Caco-2 (cell line): ENCODE results near the gene GYG2. TPM values are rescaled to one million over a fixed set of nuclear protein-coding genes. Genes with fewer than 3 reads are reported as not detected.
A peak's percentile ranks its signal among the peaks of the same experiment; 100 is the strongest.
"Not testable (repeated sequence)": the region's sequence is repeated elsewhere in the genome, so short reads cannot be mapped to it uniquely, and the experiment has no call there.

Experiments
- BruUV-seq: library from RNA; stranded (reverse); fragments of 400-500 nt; replicated peaks from 2 replicates; lab custom pipeline; 2021; lab: Mats Ljungman, UMichigan
- CTCF ChIA-PET: fragments of 300-600 bp; sonication (Branson Sonifier 250); formaldehyde crosslinking; loops from one replicate; lab custom pipeline; 2022; ENCODE audit warnings: antibody characterized with exemption; lab: Charles Lee
- POLR2A ChIA-PET: fragments of 300-600 bp; sonication (Branson Sonifier 250); formaldehyde crosslinking; loops from one replicate; lab custom pipeline; 2022; ENCODE audit warnings: antibody characterized with exemption; lab: Charles Lee
- DNase-seq, 2 experiments: peaks; one replicate each; pipeline versions ENCODE4 v3.0.0 to v3.0.0-alpha.2; 2020 to 2022
- H3K27me3 ChIP-seq: replicated peaks from 2 replicates; pipeline ENCODE4 v1.6.0; 2011; ENCODE audit warnings: low read length; ENCODE audit not compliant: control insufficient read depth, insufficient read depth
- H3K36me3 ChIP-seq: 2 replicates; pipeline ENCODE4 v1.5.1; 2011; ENCODE audit warnings: low read length; ENCODE audit not compliant: control insufficient read depth, insufficient read depth
- H3K4me1 ChIP-seq: fragments of 250-450 bp; sonication (Bioruptor Pico); 2 replicates; pipeline ENCODE4 v1.5.1; 2020; ENCODE audit warnings: mild to moderate bottlenecking
- H3K4me3 ChIP-seq: 2 replicates; pipeline ENCODE4 v1.5.1; 2011; ENCODE audit warnings: low read depth, mild to moderate bottlenecking, control low read depth, low read length
- H3K9me3 ChIP-seq: fragments of 250-450 bp; sonication (Bioruptor Pico); 2 replicates; pipeline ENCODE4 v1.5.1; 2020; ENCODE audit warnings: mild to moderate bottlenecking, moderate library complexity
- H3K27ac Mint-ChIP-seq: one replicate; pipeline ENCODE4 v1.8.0; 2022; ENCODE audit warnings: mixed read lengths; ENCODE audit not compliant: unreplicated experiment
- H3K27me3 Mint-ChIP-seq: one replicate; pipeline ENCODE4 v1.8.0; 2022; ENCODE audit warnings: mixed read lengths; ENCODE audit not compliant: insufficient read depth, unreplicated experiment
- H3K36me3 Mint-ChIP-seq: one replicate; pipeline ENCODE4 v1.8.0; 2022; ENCODE audit warnings: mild to moderate bottlenecking, mixed read lengths; ENCODE audit not compliant: insufficient read depth, unreplicated experiment
- H3K4me1 Mint-ChIP-seq: one replicate; pipeline ENCODE4 v1.8.0; 2022; ENCODE audit warnings: low read depth, mixed read lengths; ENCODE audit not compliant: unreplicated experiment
- H3K4me3 Mint-ChIP-seq: one replicate; pipeline ENCODE4 v1.8.0; 2022; ENCODE audit warnings: mild to moderate bottlenecking, moderate library complexity, mixed read lengths; ENCODE audit not compliant: unreplicated experiment
- H3K9me3 Mint-ChIP-seq: one replicate; pipeline ENCODE4 v1.8.0; 2022; ENCODE audit warnings: mixed read lengths; ENCODE audit not compliant: unreplicated experiment
- CTCF ChIP-seq, 2 experiments: fragments of 200-600 bp in 1 of 2; IDR thresholded peaks; 1 replicate in 1 of 2; 2 replicates in 1 of 2; pipeline versions ENCODE4 v1.5.1 to v1.8.0; 2011 to 2022; ENCODE audit warnings: antibody characterized with exemption in 1 of 2, control low read depth in 1 of 2, inconsistent platforms in 1 of 2, low read depth in 1 of 2, low read length in 1 of 2, mild to moderate bottlenecking in 1 of 2, moderate library complexity in 1 of 2; ENCODE audit not compliant: insufficient read depth in 1 of 2, severe bottlenecking in 1 of 2, unreplicated experiment in 1 of 2
- intact Hi-C: fragments of 100-400 bp; cut with micrococcal nuclease; formaldehyde crosslinking; loops from one replicate; pipeline ENCODE4 v1.10.0; 2022; ENCODE audit not compliant: unreplicated experiment
- total RNA-seq: library from RNA; stranded (reverse); gene quantifications from 2 replicates; pipeline ENCODE4 v1.2.3, GENCODE V29; 2022

Gene GYG2
- total RNA-seq, 1 experiment from 2014 or later, result 50.4 TPM

- no peaks in the 10 kb centered on the region for H3K36me3 ChIP-seq
- Mint-ChIP-seq H3K4me3 (no peak overlapping the region), H3K27me3 (no peaks in the 10 kb centered on the region), H3K9me3 (peaks cover 10% of the 10 kb centered on the region), H3K4me1 (peaks cover 7% of the 10 kb centered on the region), H3K36me3 (peaks cover 6% of the 10 kb centered on the region), H3K27ac (no peak overlapping the region)
- no peaks in the 10 kb centered on the region for H3K9me3 ChIP-seq
- intact Hi-C loops, result no loop called here
- no peak overlapping the region for H3K4me3 ChIP-seq
- no peaks in the 10 kb centered on the region for H3K27me3 ChIP-seq
- no peak for DNase-seq
- POLR2A ChIA-PET, result no interaction called here
- CTCF ChIA-PET, result no interaction called here
- no peaks in the 10 kb centered on the region for H3K4me1 ChIP-seq
- BruUV-seq, result no TSS peak
- no peak for TF ChIP-seq CTCF (IDR thresholded peaks at IDR 0.05; ENCODE audit: insufficient read depth in 1 of 2, low read depth in 1 of 2, low read length in 1 of 2, severe bottlenecking in 1 of 2, unreplicated experiment in 1 of 2)
Observed at GRCh38 chrX:2799369-2799768, 29.4 kb upstream of the GYG2 start.

DNA sequence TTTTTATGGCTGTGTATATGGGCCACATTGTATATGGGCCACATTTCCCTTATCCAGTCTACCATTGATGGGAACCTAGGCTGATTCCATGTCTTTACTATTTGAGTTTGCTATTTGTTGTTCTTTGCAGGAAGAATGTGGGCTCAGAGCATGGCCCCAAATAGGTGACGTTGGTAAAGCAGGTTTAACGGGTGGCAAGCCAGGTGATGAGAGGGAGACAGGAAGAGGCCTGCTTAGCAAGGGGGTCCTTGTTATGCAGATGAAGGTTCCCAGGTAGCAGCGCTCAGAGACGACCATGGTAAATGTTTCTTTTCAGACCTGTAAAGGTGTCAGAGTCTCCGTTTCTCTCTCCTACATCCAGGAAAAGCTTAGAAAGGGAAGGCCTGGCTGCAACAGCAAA is 28.8 kb upstream of the GYG2 start:
- H3K4me3 ChIP-seq, BruUV-seq, H3K36me3 ChIP-seq, H3K27me3 Mint-ChIP-seq, intact Hi-C loops, CTCF ChIA-PET, H3K4me1 Mint-ChIP-seq, H3K9me3 Mint-ChIP-seq, H3K36me3 Mint-ChIP-seq, H3K9me3 ChIP-seq, H3K4me1 ChIP-seq, H3K27me3 ChIP-seq, POLR2A ChIA-PET, H3K4me3 Mint-ChIP-seq, DNase-seq: not testable (repeated sequence)
- peak overlapping the region; percentile 57 for H3K27ac Mint-ChIP-seq

- TF ChIP-seq CTCF (IDR thresholded peaks at IDR 0.05; ENCODE audit: insufficient read depth in 1 of 2, low read depth in 1 of 2, low read length in 1 of 2, severe bottlenecking in 1 of 2, unreplicated experiment in 1 of 2), result no peak
- Histone ChIP-seq H3K9me3 (no peaks in the 10 kb centered on the region), H3K36me3 (no peaks in the 10 kb centered on the region), H3K4me3 (no peak overlapping the region), H3K4me1 (no peaks in the 10 kb centered on the region), H3K27me3 (no peaks in the 10 kb centered on the region)
- Mint-ChIP-seq H3K27ac (no peak overlapping the region), H3K27me3 (no peaks in the 10 kb centered on the region), H3K36me3 (peaks cover 6% of the 10 kb centered on the region), H3K9me3 (peaks cover 10% of the 10 kb centered on the region), H3K4me1 (peaks cover 7% of the 10 kb centered on the region), H3K4me3 (no peak overlapping the region)
- POLR2A ChIA-PET, result no interaction called here
- no TSS peak for BruUV-seq
- CTCF ChIA-PET, result no interaction called here
- intact Hi-C loops, result no loop called here
- DNase-seq, result no peak
Observed at GRCh38 chrX:2801223-2801622, 27.5 kb upstream of the GYG2 start.

GRCh38 chrX:2802376-2803090 is 26.2 kb upstream of the GYG2 start:
- H3K4me3 ChIP-seq, CTCF ChIA-PET, H3K9me3 Mint-ChIP-seq, DNase-seq, POLR2A ChIA-PET, H3K9me3 ChIP-seq, H3K36me3 Mint-ChIP-seq, H3K27me3 Mint-ChIP-seq, H3K4me1 ChIP-seq, BruUV-seq, H3K4me1 Mint-ChIP-seq, H3K27me3 ChIP-seq, H3K36me3 ChIP-seq, H3K27ac Mint-ChIP-seq, intact Hi-C loops: not testable (repeated sequence)
- H3K4me3 Mint-ChIP-seq, result peak overlapping the region; percentile 14

GRCh38 chrX:2803486-2803885 is 25.2 kb upstream of the GYG2 start:
- H3K4me3 Mint-ChIP-seq, result peak overlapping the region; percentile 40
- H3K27me3 ChIP-seq, H3K36me3 ChIP-seq, H3K36me3 Mint-ChIP-seq, H3K4me1 ChIP-seq, H3K4me1 Mint-ChIP-seq, H3K9me3 Mint-ChIP-seq, H3K27me3 Mint-ChIP-seq, BruUV-seq, H3K9me3 ChIP-seq, H3K4me3 ChIP-seq, intact Hi-C loops, POLR2A ChIA-PET: not testable (repeated sequence)
- peak overlapping the region; percentile 39 for H3K27ac Mint-ChIP-seq
- CTCF ChIA-PET, result interaction anchor here (0.6 kb wide), 1 partner anchor 16 kb away, joined by 4 read pairs; no protein-coding TSS in a partner anchor
- peak in 1 of 2 experiments; percentile 17 for DNase-seq
